Breast epithelium (tissue), 3 donors: ENCODE data around the gene SLCO1C1.

ENCODE experiments used
- CTCF ChIP-seq, 3 donors: fragments of 450-650 bp; IDR thresholded peaks; one replicate each; pipeline ENCODE4 v1.5.1; 2016 to 2017; ENCODE audit warnings: antibody characterized with exemption in 3 of 3, mild to moderate bottlenecking in 3 of 3, moderate library complexity in 3 of 3
- POLR2A ChIP-seq: fragments of 450-650 bp; IDR thresholded peaks from one replicate; pipeline ENCODE4 v1.6.1; 2016; ENCODE audit warnings: antibody characterized with exemption, mild to moderate bottlenecking, moderate library complexity
- POLR2AphosphoS5 ChIP-seq, 3 donors: sonication (generic); formaldehyde crosslinking; IDR thresholded peaks; one replicate each; pipeline ENCODE4 v1.6.1; 2017; ENCODE audit warnings: antibody characterized with exemption in 3 of 3

GRCh38 chr12:20801035-20801434 is 105.9 kb downstream of the SLCO1C1 start:
- TF ChIP-seq CTCF (IDR thresholded peaks at IDR 0.05) (no peak), POLR2A (no peak), POLR2AphosphoS5 (IDR thresholded peaks at IDR 0.05) (no peak)
